T-cell (primary cell): ENCODE measurements around the gene C2CD4B. TPM values are rescaled to one million over a fixed set of nuclear protein-coding genes. Genes with fewer than 3 reads are reported as not detected.

Experiments used
- ATAC-seq, 4 experiments: fragments of 200-7000 bp in 3 of 4; fragments of 150-1000 bp in 1 of 4; cut with Tn5 transposase; replicated peaks in 1 of 4; 1 replicate in 3 of 4; 2 replicates in 1 of 4; pipeline ENCODE4 v1.10.0; 2021; ENCODE audit warnings: moderate library complexity in 3 of 4, mild to moderate bottlenecking in 2 of 4, moderate number of reproducible peaks in 1 of 4
- CTCF ChIA-PET, 2 donors: fragments of 300-600 bp; sonication (Branson Sonifier 250); formaldehyde crosslinking; loops; one replicate each; lab custom pipeline; 2022; ENCODE audit warnings: antibody characterized with exemption in 2 of 2; lab: Charles Lee
- POLR2A ChIA-PET, 2 donors: fragments of 300-600 bp; sonication (Branson Sonifier 250); formaldehyde crosslinking; loops; one replicate each; lab custom pipeline; 2022; ENCODE audit warnings: antibody characterized with exemption in 2 of 2; lab: Charles Lee
- DNase-seq, 35 experiments: peaks; one replicate each; pipeline versions ENCODE4 v3.0.0 to v3.0.0-alpha.2; 2013 to 2023
- H3K27ac ChIP-seq: one replicate; pipeline ENCODE4 v1.5.1; 2013; ENCODE audit warnings: low read length
- H3K27me3 ChIP-seq, 2 experiments: replicated peaks in 1 of 2; 1 replicate in 1 of 2; 2 replicates in 1 of 2; pipeline versions ENCODE4 v1.6.1 to v1.7.0; 2013; ENCODE audit warnings: low read length in 1 of 2, mixed read lengths in 1 of 2; ENCODE audit not compliant: control insufficient read depth in 2 of 2, insufficient read depth in 2 of 2; ENCODE audit errors: extremely low read depth in 1 of 2
- H3K36me3 ChIP-seq, 2 donors: 1 replicate in 1 of 2; 2 replicates in 1 of 2; pipeline versions ENCODE4 v1.6.1 to v1.7.0; 2013; ENCODE audit warnings: low read length in 1 of 2; ENCODE audit not compliant: control insufficient read depth in 2 of 2, insufficient read depth in 1 of 2; ENCODE audit errors: extremely low read depth in 1 of 2
- H3K4me1 ChIP-seq, 2 experiments: 1 replicate in 1 of 2; 2 replicates in 1 of 2; pipeline versions ENCODE4 v1.6.1 to v1.7.0; 2013; ENCODE audit warnings: low read length in 2 of 2, mixed read lengths in 1 of 2; ENCODE audit not compliant: insufficient read depth in 2 of 2, control insufficient read depth in 1 of 2; ENCODE audit errors: extremely low read depth in 1 of 2
- H3K4me3 ChIP-seq, 2 donors: 1 replicate in 1 of 2; 2 replicates in 1 of 2; pipeline versions ENCODE4 v1.5.1 to v1.7.0; 2013; ENCODE audit warnings: mild to moderate bottlenecking in 2 of 2, low read length in 1 of 2, moderate library complexity in 1 of 2; ENCODE audit not compliant: control insufficient read depth in 1 of 2; ENCODE audit errors: extremely low read depth in 1 of 2
- H3K9me3 ChIP-seq: 2 replicates; pipeline ENCODE4 v1.7.0; 2013
- H3K27ac Mint-ChIP-seq, 2 donors: one replicate each; pipeline ENCODE4 v1.8.0; 2020 to 2021; ENCODE audit warnings: mild to moderate bottlenecking in 2 of 2, mixed read lengths in 2 of 2
- H3K27me3 Mint-ChIP-seq, 2 donors: one replicate each; pipeline ENCODE4 v1.8.0; 2021 to 2022; ENCODE audit warnings: mixed read lengths in 2 of 2
- H3K36me3 Mint-ChIP-seq: one replicate; pipeline ENCODE4 v1.8.0; 2021; ENCODE audit warnings: mixed read lengths
- H3K4me1 Mint-ChIP-seq, 3 donors: one replicate each; pipeline ENCODE4 v1.8.0; 2020 to 2022; ENCODE audit warnings: mixed read lengths in 3 of 3, mild to moderate bottlenecking in 1 of 3
- H3K4me3 Mint-ChIP-seq, 3 donors: one replicate each; pipeline ENCODE4 v1.8.0; 2020 to 2022; ENCODE audit warnings: mild to moderate bottlenecking in 3 of 3, mixed read lengths in 3 of 3, moderate library complexity in 3 of 3
- H3K9me3 Mint-ChIP-seq, 3 donors: one replicate each; pipeline ENCODE4 v1.8.0; 2020 to 2022; ENCODE audit warnings: mixed read lengths in 3 of 3
- WGBS: methylation state at CpG from one replicate; pipeline ENCODE4 v1.1.5; 2013; ENCODE audit warnings: missing lambda C conversion rate; ENCODE audit not compliant: insufficient coverage; 5-methylcytosine and 5-hydroxymethylcytosine counted together
- total RNA-seq, 35 experiments: library from RNA in 6 of 35; stranded (reverse) in 6 of 35; fragments of 120-200 nt in 1 of 35; gene quantifications; one replicate each; pipeline versions ENCODE4 v1.2.1 to v1.2.4 and lab custom pipeline; 2013 to 2026

The C2CD4B gene
- total RNA-seq, 5 donors from 2014 or later (not counting 1 experiment from before 2014, with no cell fraction given): not detected

- H3K27me3 ChIP-seq: peaks cover 7 to 24% of the 10 kb centered on the region in 2 experiments
- H3K27ac ChIP-seq: no peak overlapping the region
- ATAC-seq (peak in 1 of 4 experiments; percentile 26), DNase-seq (no peak)
- Mint-ChIP-seq H3K4me1 (peaks cover 16 to 17% (median 17%) of the 10 kb centered on the region in 3 donors), H3K36me3 (no peaks in the 10 kb centered on the region), H3K27me3 (peaks cover 68 to 75% of the 10 kb centered on the region in 2 donors), H3K4me3 (peak overlapping the region in 1 of 3 donors; percentile 59), H3K9me3 (peaks cover 0 to 3% (median 0%) of the 10 kb centered on the region in 3 donors), H3K27ac (no peak overlapping the region)
- ChIA-PET CTCF (no interaction called here), POLR2A (no interaction called here)
- no peaks in the 10 kb centered on the region for H3K36me3 ChIP-seq
- H3K4me1 ChIP-seq: peaks cover 6 to 8% of the 10 kb centered on the region in 2 experiments
- WGBS: 6% methylated on average over 52 of the region's 52 CpGs
- H3K9me3 ChIP-seq: no peaks in the 10 kb centered on the region
- H3K4me3 ChIP-seq: no peak overlapping the region
Measured at GRCh38 chr15:62164014-62164395, 1.1 kb downstream of the C2CD4B start.

GRCh38 chr15:62163397-62164013 is 1.6 kb downstream of the C2CD4B start:
- peaks cover 68 to 78% of the 10 kb centered on the region in 2 donors for H3K27me3 Mint-ChIP-seq
- peaks cover 6 to 8% of the 10 kb centered on the region in 2 experiments for H3K4me1 ChIP-seq

GRCh38 chr15:62153228-62153627 is 11.9 kb downstream of the C2CD4B start:
- Histone ChIP-seq H3K27ac (no peak overlapping the region), H3K9me3 (peaks cover 3% of the 10 kb centered on the region), H3K36me3 (no peaks in the 10 kb centered on the region), H3K4me1 (no peaks in the 10 kb centered on the region), H3K27me3 (peaks cover 2 to 3% of the 10 kb centered on the region in 2 experiments), H3K4me3 (no peak overlapping the region)
- Mint-ChIP-seq H3K4me1 (peaks cover 6 to 11% (median 9%) of the 10 kb centered on the region in 3 donors), H3K9me3 (peaks cover 0 to 7% (median 3%) of the 10 kb centered on the region in 3 donors), H3K4me3 (no peak overlapping the region), H3K27me3 (peaks cover 7 to 16% of the 10 kb centered on the region in 2 donors), H3K36me3 (peaks cover 3% of the 10 kb centered on the region), H3K27ac (no peak overlapping the region)
- WGBS: 17% methylated on average over 1 of the region's 4 CpGs
- CTCF ChIA-PET: no interaction called here
- POLR2A ChIA-PET: no interaction called here
- DNase-seq (no peak), ATAC-seq (no peak)

More at GRCh38 chr15:62163397-62164013, 1.6 kb downstream of the C2CD4B start:
- peak overlapping the region; percentile 32 to 59 (median 45) for H3K4me3 Mint-ChIP-seq
- H3K9me3 ChIP-seq: no peaks in the 10 kb centered on the region
- H3K27me3 ChIP-seq: peaks cover 7 to 24% of the 10 kb centered on the region in 2 experiments
- DNase-seq: no peak
- H3K27ac ChIP-seq: no peak overlapping the region
- no peak overlapping the region for H3K27ac Mint-ChIP-seq
- WGBS: 16% methylated on average over 20 of the region's 29 CpGs
- H3K9me3 Mint-ChIP-seq: peaks cover 0 to 3% (median 0%) of the 10 kb centered on the region in 3 donors
- ChIA-PET POLR2A (no interaction called here), CTCF (no interaction called here)
- no peak for ATAC-seq
- no peak overlapping the region for H3K4me3 ChIP-seq
- H3K36me3 ChIP-seq: no peaks in the 10 kb centered on the region
- no peaks in the 10 kb centered on the region for H3K36me3 Mint-ChIP-seq
- peaks cover 16 to 17% (median 17%) of the 10 kb centered on the region in 3 donors for H3K4me1 Mint-ChIP-seq

GRCh38 chr15:62150445-62150844 is 14.6 kb downstream of the C2CD4B start:
- Mint-ChIP-seq H3K4me3 (no peak overlapping the region), H3K4me1 (peaks cover 6 to 11% (median 9%) of the 10 kb centered on the region in 3 donors), H3K9me3 (no peaks in the 10 kb centered on the region), H3K27ac (no peak overlapping the region), H3K27me3 (peaks cover 0 to 10% of the 10 kb centered on the region in 2 donors), H3K36me3 (no peaks in the 10 kb centered on the region)
- DNase-seq (no peak), ATAC-seq (no peak)
- Histone ChIP-seq H3K9me3 (no peaks in the 10 kb centered on the region), H3K4me1 (no peaks in the 10 kb centered on the region), H3K4me3 (no peak overlapping the region), H3K27ac (no peak overlapping the region), H3K36me3 (no peaks in the 10 kb centered on the region), H3K27me3 (peaks cover 0 to 8% of the 10 kb centered on the region in 2 experiments)
- ChIA-PET POLR2A (no interaction called here), CTCF (no interaction called here)

GRCh38 chr15:62149729-62150128 is 15.4 kb downstream of the C2CD4B start:
- ChIA-PET POLR2A (no interaction called here), CTCF (no interaction called here)
- Mint-ChIP-seq H3K4me3 (no peak overlapping the region), H3K27ac (no peak overlapping the region), H3K4me1 (peaks cover 6 to 11% (median 9%) of the 10 kb centered on the region in 3 donors), H3K9me3 (no peaks in the 10 kb centered on the region), H3K36me3 (no peaks in the 10 kb centered on the region), H3K27me3 (peaks cover 0 to 6% of the 10 kb centered on the region in 2 donors)
- H3K4me1 ChIP-seq: no peaks in the 10 kb centered on the region
- no peak overlapping the region for H3K27ac ChIP-seq
- WGBS: 87% methylated on average over 5 of the region's 6 CpGs
- no peak overlapping the region for H3K4me3 ChIP-seq
- H3K27me3 ChIP-seq: peaks cover 0 to 8% of the 10 kb centered on the region in 2 experiments
- no peak for ATAC-seq
- no peaks in the 10 kb centered on the region for H3K9me3 ChIP-seq
- no peaks in the 10 kb centered on the region for H3K36me3 ChIP-seq
- DNase-seq: no peak

GRCh38 chr15:62147551-62147950 is 17.5 kb downstream of the C2CD4B start:
- no peaks in the 10 kb centered on the region for H3K4me1 ChIP-seq
- ChIA-PET POLR2A (no interaction called here), CTCF (no interaction called here)
- Mint-ChIP-seq H3K36me3 (no peaks in the 10 kb centered on the region), H3K4me1 (peaks cover 6 to 11% (median 9%) of the 10 kb centered on the region in 3 donors), H3K9me3 (no peaks in the 10 kb centered on the region), H3K4me3 (no peak overlapping the region), H3K27me3 (peaks cover 0 to 6% of the 10 kb centered on the region in 2 donors), H3K27ac (no peak overlapping the region)
- no peaks in the 10 kb centered on the region for H3K36me3 ChIP-seq
- no peak overlapping the region for H3K27ac ChIP-seq
- no peak overlapping the region for H3K4me3 ChIP-seq
- 88% methylated on average over 4 of the region's 5 CpGs for WGBS
- DNase-seq: no peak
- no peak for ATAC-seq
- no peaks in the 10 kb centered on the region for H3K9me3 ChIP-seq
- H3K27me3 ChIP-seq: peaks cover 0 to 8% of the 10 kb centered on the region in 2 experiments
